SK-N-SH (cell line): ENCODE measurements around the gene AP4B1. TPM values are rescaled to one million over a fixed set of nuclear protein-coding genes. Genes with fewer than 3 reads are reported as not detected.

ENCODE experiments used
- CTCF ChIA-PET: fragments of 300-600, 350-600 bp; formaldehyde crosslinking; extraction: SDS; loops from one replicate; lab custom pipeline; 2021; lab: Yijun Ruan, JAX
- POLR2A ChIA-PET: fragments of 350-600 bp; sonication (Branson Sonifier 250); formaldehyde crosslinking; extraction: SDS; loops from one replicate; lab custom pipeline; 2020; ENCODE audit warnings: antibody characterized with exemption, inconsistent platforms; lab: Yijun Ruan, JAX
- DNase-seq: peaks from one replicate; pipeline ENCODE4 v3.0.0; 2012
- H2AFZ ChIP-seq: fragments of 200-600 bp; sonication (generic); 2 replicates; pipeline ENCODE4 v1.8.1; 2016; ENCODE audit warnings: antibody characterized with exemption, mild to moderate bottlenecking, low read depth
- H3F3A ChIP-seq: fragments of 200-600 bp; sonication (generic); replicated peaks from 2 replicates; pipeline ENCODE3; 2016; ENCODE audit warnings: antibody characterized with exemption, mild to moderate bottlenecking; ENCODE audit not compliant: insufficient read depth
- H3K27ac ChIP-seq, 2 experiments: fragments of 200-500 bp in 1 of 2; fragments of 200-600 bp in 1 of 2; sonication (Bioruptor generic) in 1 of 2; sonication (generic), shearing (Covaris generic) in 1 of 2; 2 replicates each; pipeline versions ENCODE4 v1.5.1 to v1.6.1; 2014 to 2016; ENCODE audit warnings: low read depth in 2 of 2, inconsistent platforms in 1 of 2, low read length in 1 of 2, mild to moderate bottlenecking in 1 of 2, mixed read lengths in 1 of 2
- H3K27me3 ChIP-seq: fragments of 200-600 bp; sonication (generic), shearing (Covaris generic); 2 replicates; pipeline ENCODE4 v1.6.1; 2016; ENCODE audit warnings: mixed run types; ENCODE audit not compliant: insufficient read depth
- H3K36me3 ChIP-seq, 2 experiments: fragments of 200-500 bp in 1 of 2; fragments of 200-600 bp in 1 of 2; sonication (Bioruptor generic) in 1 of 2; sonication (generic) in 1 of 2; replicated peaks in 1 of 2; 2 replicates each; pipeline versions ENCODE3 to v1.5.1; 2014 to 2016; ENCODE audit warnings: low read length in 1 of 2, mild to moderate bottlenecking in 1 of 2; ENCODE audit not compliant: insufficient read depth in 2 of 2, control insufficient read depth in 1 of 2
- H3K4me1 ChIP-seq, 2 experiments: fragments of 200-500 bp in 1 of 2; fragments of 200-600 bp in 1 of 2; sonication (Bioruptor generic) in 1 of 2; sonication (generic), shearing (Covaris generic) in 1 of 2; 2 replicates each; pipeline versions ENCODE4 v1.5.1 to v1.6.1; 2014 to 2016; ENCODE audit warnings: low read depth in 1 of 2, low read length in 1 of 2, mixed run types in 1 of 2; ENCODE audit not compliant: insufficient read depth in 2 of 2, control insufficient read depth in 1 of 2
- H3K4me2 ChIP-seq: fragments of 200-600 bp; sonication (generic), shearing (Covaris generic); 2 replicates; pipeline ENCODE4 v1.6.1; 2017; ENCODE audit warnings: mixed run types
- H3K4me3 ChIP-seq, 2 experiments: fragments of 200-500 bp in 1 of 2; fragments of 200-600 bp in 1 of 2; sonication (Bioruptor generic) in 1 of 2; sonication (generic), shearing (Covaris generic) in 1 of 2; 2 replicates each; pipeline versions ENCODE4 v1.5.1 to v1.8.1; 2014 to 2016; ENCODE audit warnings: low read depth in 2 of 2, inconsistent platforms in 1 of 2, low read length in 1 of 2, mild to moderate bottlenecking in 1 of 2, mixed read lengths in 1 of 2, moderate library complexity in 1 of 2
- H3K79me2 ChIP-seq: fragments of 200-600 bp; sonication (generic); 2 replicates; pipeline ENCODE4 v1.8.1; 2017; ENCODE audit warnings: mild to moderate bottlenecking; ENCODE audit not compliant: insufficient read depth
- H3K9ac ChIP-seq: fragments of 200-600 bp; sonication (generic); 2 replicates; pipeline ENCODE4 v1.6.1; 2017; ENCODE audit warnings: mixed run types
- H3K9me2 ChIP-seq: fragments of 200-600 bp; sonication (generic); 2 replicates; pipeline ENCODE4 v1.6.1; 2017; ENCODE audit warnings: mixed run types
- H3K9me3 ChIP-seq: fragments of 200-600 bp; sonication (generic); 2 replicates; pipeline ENCODE4 v1.6.1; 2017; ENCODE audit warnings: mixed run types, mild to moderate bottlenecking, moderate library complexity
- H4K20me1 ChIP-seq: fragments of 200-600 bp; sonication (generic); 2 replicates; pipeline ENCODE4 v1.6.1; 2017; ENCODE audit warnings: mild to moderate bottlenecking, mixed run types; ENCODE audit not compliant: insufficient read depth
- CHD2 ChIP-seq: fragments of 150-350 bp; IDR thresholded peaks from 2 replicates; pipeline ENCODE4 v1.6.1; 2018; ENCODE audit warnings: low read length; ENCODE audit not compliant: partially characterized antibody
- CTCF ChIP-seq: fragments of 200-600 bp; sonication (generic); IDR thresholded peaks from 2 replicates; pipeline ENCODE4 v1.6.1; 2017; ENCODE audit warnings: antibody characterized with exemption, mild to moderate bottlenecking, moderate library complexity
- ELF1 ChIP-seq: IDR thresholded peaks from 2 replicates; pipeline ENCODE4 v1.4.0; 2012
- EZH2phosphoT487 ChIP-seq: fragments of 200-600 bp; sonication (generic); IDR thresholded peaks from 2 replicates; pipeline ENCODE4 v1.6.1; 2017; ENCODE audit warnings: low read depth, mixed run types, mild to moderate bottlenecking, antibody characterized with exemption, moderate library complexity, borderline replicate concordance
- FOSL2 ChIP-seq: IDR thresholded peaks from 2 replicates; pipeline ENCODE4 v1.4.0; 2012; ENCODE audit warnings: low read depth, mild to moderate bottlenecking, moderate library complexity, borderline replicate concordance
- FOXJ3 ChIP-seq: sonication (generic); formaldehyde crosslinking; IDR thresholded peaks from 2 replicates; pipeline ENCODE4 v1.5.1; 2020; ENCODE audit warnings: mild to moderate bottlenecking, missing genetic modification reagents
- FOXM1 ChIP-seq: IDR thresholded peaks from 2 replicates; pipeline ENCODE4 v1.4.0; 2012; ENCODE audit warnings: low read depth, mild to moderate bottlenecking
- GABPA ChIP-seq: IDR thresholded peaks from 2 replicates; pipeline ENCODE4 v1.4.0; 2012; ENCODE audit warnings: low read depth, mild to moderate bottlenecking
- GATA2 ChIP-seq: sonication (generic); formaldehyde crosslinking; IDR thresholded peaks from 2 replicates; pipeline ENCODE4 v1.5.0; 2020; ENCODE audit warnings: mild to moderate bottlenecking, missing genetic modification reagents
- MAX ChIP-seq: IDR thresholded peaks from 2 replicates; pipeline ENCODE4 v1.4.0; 2012; ENCODE audit warnings: low read depth
- MEF2A ChIP-seq: IDR thresholded peaks from 2 replicates; pipeline ENCODE4 v1.4.0; 2012; ENCODE audit warnings: low read depth, borderline replicate concordance
- MXI1 ChIP-seq: IDR thresholded peaks from 2 replicates; pipeline ENCODE4 v1.6.1; 2012; ENCODE audit warnings: mild to moderate bottlenecking, low read depth, low read length, improper control_type of control experiment
- NFIC ChIP-seq: IDR thresholded peaks from 2 replicates; pipeline ENCODE4 v1.4.0; 2012; ENCODE audit warnings: borderline replicate concordance
- NRF1 ChIP-seq: IDR thresholded peaks from 2 replicates; pipeline ENCODE4 v1.6.1; 2012; ENCODE audit warnings: low read depth, mild to moderate bottlenecking, low read length
- PBX3 ChIP-seq: IDR thresholded peaks from 2 replicates; pipeline ENCODE4; 2012
- POLR2AphosphoS5 ChIP-seq: IDR thresholded peaks from 2 replicates; pipeline ENCODE4 v1.6.1; 2012; ENCODE audit warnings: low read depth, low read length
- RAD21 ChIP-seq: IDR thresholded peaks from 2 replicates; pipeline ENCODE4 v1.6.1; 2012; ENCODE audit warnings: mild to moderate bottlenecking, low read length
- RFX5 ChIP-seq: IDR thresholded peaks from 2 replicates; pipeline ENCODE4 v1.6.1; 2012; ENCODE audit warnings: mild to moderate bottlenecking, improper control_type of control experiment, low read length
- RXRA ChIP-seq: IDR thresholded peaks from 2 replicates; pipeline ENCODE4 v1.4.0; 2012; ENCODE audit warnings: low read depth, mild to moderate bottlenecking, borderline replicate concordance
- SIN3A ChIP-seq: IDR thresholded peaks from 2 replicates; pipeline ENCODE4 v1.6.1; 2012; ENCODE audit warnings: low read depth, mild to moderate bottlenecking, low read length, moderate library complexity, borderline replicate concordance
- SMC3 ChIP-seq: IDR thresholded peaks from 2 replicates; pipeline ENCODE4 v1.6.1; 2012; ENCODE audit warnings: low read depth, low read length, improper control_type of control experiment
- TCF12 ChIP-seq: IDR thresholded peaks from 2 replicates; pipeline ENCODE4 v1.4.0; 2012
- TEAD4 ChIP-seq: IDR thresholded peaks from 2 replicates; pipeline ENCODE4 v1.4.0; 2012; ENCODE audit warnings: mild to moderate bottlenecking, borderline replicate concordance; ENCODE audit not compliant: insufficient read depth
- USF1 ChIP-seq: IDR thresholded peaks from 2 replicates; pipeline ENCODE4 v1.4.0; 2012; ENCODE audit warnings: low read depth, borderline replicate concordance
- USF2 ChIP-seq: fragments of 150-350 bp; IDR thresholded peaks from 2 replicates; pipeline ENCODE4 v1.6.1; 2017; ENCODE audit warnings: antibody characterized with exemption, low read length, low read depth, borderline replicate concordance
- YY1 ChIP-seq: IDR thresholded peaks from 2 replicates; pipeline ENCODE4 v1.4.0; 2012; ENCODE audit warnings: low read depth, mild to moderate bottlenecking
- WGBS: methylation state at CpG from one replicate; pipeline ENCODE4 v1.1.6; 2017; ENCODE audit warnings: low lambda C conversion rate; 5-methylcytosine and 5-hydroxymethylcytosine counted together
- polyA plus RNA-seq, 3 experiments: library from polyadenylated mRNA; depleted of rRNA; stranded (reverse); fragments of >200 nt; gene quantifications; 2 replicates each; pipeline ENCODE4 v1.2.3, GENCODE V29; 2012

AP4B1 gene
- polyA plus RNA-seq, 1 of the 3 experiments (the other 2 are of a cell fraction) = 11.5 TPM

GRCh38 chr1:113861641-113862040, 43.0 kb downstream of the AP4B1 start (continued):
- TF ChIP-seq PBX3 = no peak
- no peak for TF ChIP-seq MXI1
- TF ChIP-seq EZH2phosphoT487 = no peak
- no peak for TF ChIP-seq FOXM1
- TF ChIP-seq RAD21 = no peak
- no peak for TF ChIP-seq NRF1
- no peak for TF ChIP-seq SIN3A
- TF ChIP-seq, all 33 proteins: peak for 0

- peak overlapping the region; percentile 62 to 88; a peak in 3 of 4 replicates for H3K27ac ChIP-seq
- POLR2A ChIA-PET = no interaction called here
- no peaks in the 10 kb centered on the region for H3K36me3 ChIP-seq
- H3K4me3 ChIP-seq = 0 out of 4 replicates have a peak overlapping the region, but pooled peaks of 1 of the 2 experiments have one; percentile 10
- DNase-seq = no peak
- peaks cover 4% of the 10 kb centered on the region for H3F3A ChIP-seq
- H3K79me2 ChIP-seq = no peaks in the 10 kb centered on the region
- H3K9me3 ChIP-seq = no peaks in the 10 kb centered on the region
- peak overlapping the region; percentile 53; the same call in 1 of the 2 replicates for H3K9ac ChIP-seq
- peaks cover 0 to 29% of the 10 kb centered on the region in 2 experiments; a peak in 2 of 4 replicates for H3K4me1 ChIP-seq
- CTCF ChIA-PET = interaction anchor here (1.0 to 1.4 kb wide), 3 partner anchors 18 to 421 kb away, joined by 3 read pairs; no protein-coding TSS in a partner anchor
- H3K27me3 ChIP-seq = no peaks in the 10 kb centered on the region
- peak overlapping the region; percentile 80 for H2AFZ ChIP-seq
- peak overlapping the region; percentile 57 for H3K4me2 ChIP-seq
- H3K9me2 ChIP-seq = no peaks in the 10 kb centered on the region
- H4K20me1 ChIP-seq = no peaks in the 10 kb centered on the region
- 51% methylated on average over 3 of the region's 3 CpGs for WGBS
- TF ChIP-seq RFX5 = no peak
- TF ChIP-seq TEAD4 = no peak
- TF ChIP-seq PBX3 = peak; percentile 29; the same call in 1 of the 2 replicates
- no peak for TF ChIP-seq MAX
- 0 out of 2 replicates have a peak, but pooled peaks have one; percentile 17 for TF ChIP-seq MEF2A
- 0 out of 2 replicates have a peak, but pooled peaks have one; percentile 29 for TF ChIP-seq RXRA
- TF ChIP-seq ELF1 = no peak
- TF ChIP-seq CHD2 = no peak
- no peak for TF ChIP-seq FOXJ3 (CRISPR knock-in tag)
- TF ChIP-seq EZH2phosphoT487 = no peak
- TF ChIP-seq SMC3 = no peak
- no peak for TF ChIP-seq USF2
- TF ChIP-seq NFIC = no peak; the same call in 1 of the 2 replicates
- TF ChIP-seq TCF12 = peak; percentile 59; the same call in 1 of the 2 replicates
- TF ChIP-seq SIN3A = no peak
- peak; percentile 48; the same call in 1 of the 2 replicates for TF ChIP-seq POLR2AphosphoS5
- no peak for TF ChIP-seq GATA2 (CRISPR knock-in tag)
- TF ChIP-seq YY1 = peak; percentile 38; the same call in 1 of the 2 replicates
- no peak for TF ChIP-seq CTCF
- TF ChIP-seq FOSL2 = peak; percentile 58; the same call in 1 of the 2 replicates
- TF ChIP-seq GABPA = no peak
- no peak for TF ChIP-seq NRF1
- TF ChIP-seq FOXM1 = no peak
- no peak for TF ChIP-seq USF1
These were observed 43.7 kb downstream of the AP4B1 start for GRCh38 chr1:113860891-113861290.
